ENCODE measurements around the gene FMNL3.

The FMNL3 gene

GRCh38 chr12:49648712-49649003 lies 58.5 kb downstream of the FMNL3 start:
- no peak overlapping the region for H3K4me3 ChIP-seq (ENCODE audit: low read depth, low read length)
- DNase-seq (ENCODE audit: low read depth, low spot score) = no peak
- no peak for TF ChIP-seq CTCF (IDR thresholded peaks at IDR 0.05; ENCODE audit: low read depth, low read length)
- in situ Hi-C loops (cut with HindIII; ENCODE audit: low sequenced_read_pairs) = no loop called here

- in situ Hi-C loops (cut with HindIII; ENCODE audit: low sequenced_read_pairs) = no loop called here
- H3K4me3 ChIP-seq (ENCODE audit: low read depth, low read length) = no peak overlapping the region
- no peak for DNase-seq (ENCODE audit: low read depth, low spot score)
- TF ChIP-seq CTCF (IDR thresholded peaks at IDR 0.05; ENCODE audit: low read depth, low read length) = no peak
Observed at GRCh38 chr12:49647827-49648711, 59.1 kb downstream of the FMNL3 start.

DNA sequence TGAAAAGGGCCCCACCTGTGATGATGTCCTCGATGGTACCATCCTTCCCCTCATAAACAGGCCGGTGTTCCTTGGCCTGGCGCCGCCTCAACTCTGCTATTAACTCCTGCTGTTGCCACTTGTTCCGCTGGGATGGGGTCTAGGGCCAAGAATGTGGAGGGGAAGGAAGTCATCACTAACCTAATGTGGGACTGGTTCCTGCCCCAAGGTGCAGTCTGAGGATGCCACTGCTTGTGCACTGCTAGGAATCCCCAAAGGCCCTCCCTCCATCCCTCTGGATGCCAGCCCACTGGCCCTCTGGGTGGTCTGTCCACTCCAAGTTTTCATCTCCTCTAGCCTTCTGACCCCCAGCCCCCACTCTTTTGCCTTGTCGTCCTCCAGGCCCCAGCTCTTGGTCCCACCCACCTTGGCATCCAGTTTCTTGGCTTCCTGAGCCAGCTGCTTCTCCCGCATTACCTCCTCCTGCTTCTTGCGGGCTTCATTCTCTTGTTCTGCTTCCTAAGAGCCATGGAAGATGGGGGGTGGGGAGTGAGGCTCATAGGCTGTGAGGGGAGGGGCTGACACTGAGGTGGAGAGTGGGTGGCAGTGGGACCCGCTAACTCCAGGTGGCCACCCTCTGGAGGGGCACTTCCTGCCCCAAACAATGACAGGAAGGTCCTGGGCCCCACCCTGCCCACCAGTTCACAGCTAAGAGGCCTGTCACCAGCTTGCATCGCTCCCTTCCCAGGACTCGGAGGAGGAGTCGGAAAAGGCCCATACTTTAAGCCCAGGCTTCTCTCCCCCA lies 60.1 kb downstream of the FMNL3 start:
- no peak for DNase-seq (ENCODE audit: low read depth, low spot score)
- H3K4me3 ChIP-seq (ENCODE audit: low read depth, low read length) = no peak overlapping the region
- in situ Hi-C loops (cut with HindIII; ENCODE audit: low sequenced_read_pairs) = no loop called here
- TF ChIP-seq CTCF (IDR thresholded peaks at IDR 0.05; ENCODE audit: low read depth, low read length) = no peak

GRCh38 chr12:49646331-49646830 lies 60.8 kb downstream of the FMNL3 start:
- DNase-seq (ENCODE audit: low read depth, low spot score) = no peak
- H3K4me3 ChIP-seq (ENCODE audit: low read depth, low read length) = no peak overlapping the region
- no peak for TF ChIP-seq CTCF (IDR thresholded peaks at IDR 0.05; ENCODE audit: low read depth, low read length)
- in situ Hi-C loops (cut with HindIII; ENCODE audit: low sequenced_read_pairs) = no loop called here

DNA sequence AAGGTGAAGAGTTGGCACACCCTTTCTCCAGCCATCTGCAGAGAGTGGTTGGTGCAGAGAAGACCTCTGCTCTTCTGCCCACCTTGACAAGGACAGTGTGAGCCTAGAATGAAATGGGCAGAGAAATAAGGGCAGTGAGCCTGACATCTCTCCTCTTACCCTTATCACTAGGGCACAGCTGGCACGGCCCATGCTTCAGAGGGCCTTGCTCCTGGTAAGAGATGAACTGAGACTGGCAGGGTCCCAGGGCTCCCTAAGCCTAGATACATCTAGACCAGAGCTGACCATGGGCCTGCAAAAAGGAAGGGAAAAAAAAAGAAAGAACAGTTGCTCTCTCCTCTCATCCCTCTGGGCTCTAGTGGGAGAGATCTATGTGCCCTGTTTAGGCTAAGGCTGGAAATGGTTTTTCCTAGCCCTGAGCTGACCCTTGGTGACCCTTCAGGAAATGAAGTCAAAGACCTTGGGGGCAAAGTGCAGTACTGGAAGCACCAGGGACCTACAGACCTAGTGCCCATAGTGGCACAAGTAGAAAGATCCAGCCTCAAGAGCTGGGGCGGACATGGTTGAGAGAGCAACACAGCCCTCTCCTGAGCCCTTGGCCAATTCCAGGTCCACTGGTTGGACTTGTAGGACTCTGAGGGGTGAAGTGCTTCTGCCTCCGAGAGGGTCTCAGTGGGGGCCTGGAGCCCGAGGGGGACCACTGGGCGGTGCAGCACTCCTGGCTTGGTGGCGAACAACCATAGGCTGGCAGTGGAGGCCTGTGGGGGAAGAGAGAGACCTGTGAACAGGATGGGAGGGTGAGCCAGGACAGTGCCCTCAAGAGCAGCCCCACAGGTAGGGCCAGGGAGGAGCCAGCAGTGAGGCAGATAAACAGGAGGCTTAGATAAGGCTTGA lies 61.8 kb downstream of the FMNL3 start:
- no peak overlapping the region for H3K4me3 ChIP-seq (ENCODE audit: low read depth, low read length)
- no peak for TF ChIP-seq CTCF (IDR thresholded peaks at IDR 0.05; ENCODE audit: low read depth, low read length)
- in situ Hi-C loops (cut with HindIII; ENCODE audit: low sequenced_read_pairs) = no loop called here
- DNase-seq (ENCODE audit: low read depth, low spot score) = no peak

DNA sequence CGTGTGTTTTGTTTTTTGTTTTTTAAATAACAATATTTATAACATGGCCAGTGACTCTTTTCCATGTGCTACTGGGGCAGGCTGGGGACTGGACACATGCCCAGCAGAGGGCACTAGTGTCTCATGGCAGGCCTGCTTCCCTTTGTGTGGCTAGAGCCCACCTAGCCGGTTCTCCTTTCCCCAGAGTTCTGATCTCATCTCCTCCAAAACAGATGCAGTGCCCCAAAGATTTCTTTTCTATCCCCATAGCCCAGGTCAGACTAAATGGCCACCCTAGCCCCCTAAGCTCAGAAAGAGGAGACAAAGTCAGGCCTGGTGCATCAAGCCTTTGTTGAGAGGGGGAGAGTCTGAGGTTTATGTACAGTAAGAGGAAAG lies 62.6 kb downstream of the FMNL3 start:
- TF ChIP-seq CTCF (IDR thresholded peaks at IDR 0.05; ENCODE audit: low read depth, low read length) = peak; percentile 95
- H3K4me3 ChIP-seq (ENCODE audit: low read depth, low read length) = no peak overlapping the region
- in situ Hi-C loops (cut with HindIII; ENCODE audit: low sequenced_read_pairs) = no loop called here
- peak; percentile 66 for DNase-seq (ENCODE audit: low read depth, low spot score)
